H9 (cell line): Measurements from ENCODE around the gene CHCHD6. TPM values are rescaled to one million over a fixed set of nuclear protein-coding genes. Genes with fewer than 3 reads are reported as not detected.

Experiments used
- DNase-seq: peaks from one replicate; pipeline ENCODE4 v3.0.0-alpha.2; 2017
- H2AFZ ChIP-seq: one replicate; pipeline ENCODE4 v1.6.1; 2013; ENCODE audit warnings: mild to moderate bottlenecking, low read length, control low read depth, moderate library complexity
- H2AK5ac ChIP-seq: 2 replicates; pipeline ENCODE4 v1.6.1; 2013; ENCODE audit warnings: low read length, control low read depth, mixed read lengths; ENCODE audit not compliant: insufficient read length
- H2BK120ac ChIP-seq: one replicate; pipeline ENCODE4 v1.6.1; 2013; ENCODE audit warnings: low read depth, mild to moderate bottlenecking, low read length, control low read depth, inconsistent platforms; ENCODE audit not compliant: poor library complexity, severe bottlenecking
- H2BK12ac ChIP-seq: 2 replicates; pipeline ENCODE4 v1.6.1; 2013; ENCODE audit warnings: low read length, control low read depth, mixed read lengths, low read depth; ENCODE audit not compliant: insufficient read length
- H2BK15ac ChIP-seq: 2 replicates; pipeline ENCODE4 v1.6.1; 2013; ENCODE audit warnings: low read depth, low read length, control low read depth
- H2BK20ac ChIP-seq: one replicate; pipeline ENCODE4 v1.6.1; 2013; ENCODE audit warnings: low read depth, mild to moderate bottlenecking, low read length, control low read depth, inconsistent platforms; ENCODE audit not compliant: poor library complexity, severe bottlenecking
- H2BK5ac ChIP-seq: 2 replicates; pipeline ENCODE4 v1.6.1; 2013; ENCODE audit warnings: low read length, control low read depth, mixed read lengths; ENCODE audit not compliant: insufficient read length
- H3K14ac ChIP-seq: 2 replicates; pipeline ENCODE4 v1.6.1; 2013; ENCODE audit warnings: low read length, control low read depth; ENCODE audit not compliant: insufficient read depth
- H3K18ac ChIP-seq: 2 replicates; pipeline ENCODE4 v1.6.1; 2013; ENCODE audit warnings: low read depth, mild to moderate bottlenecking, mixed read lengths, low read length, control low read depth; ENCODE audit not compliant: insufficient read length
- H3K23ac ChIP-seq: 2 replicates; pipeline ENCODE4 v1.6.1; 2013; ENCODE audit warnings: low read length, control low read depth, mixed read lengths, low read depth; ENCODE audit not compliant: insufficient read length
- H3K23me2 ChIP-seq: 2 replicates; pipeline ENCODE4 v1.6.1; 2013; ENCODE audit warnings: low read depth, mild to moderate bottlenecking, mixed read lengths, low read length, control low read depth; ENCODE audit not compliant: insufficient read length, poor library complexity, severe bottlenecking
- H3K27ac ChIP-seq: 2 replicates; pipeline ENCODE4 v1.5.1; 2013; ENCODE audit warnings: low read length, control low read depth, mixed read lengths, low read depth; ENCODE audit not compliant: insufficient read length
- H3K27me3 ChIP-seq: 2 replicates; pipeline ENCODE4 v1.6.1; 2013; ENCODE audit warnings: low read length, control low read depth, inconsistent platforms; ENCODE audit not compliant: insufficient read depth
- H3K4ac ChIP-seq: 2 replicates; pipeline ENCODE4 v1.6.1; 2013; ENCODE audit warnings: low read depth, mild to moderate bottlenecking, control low read depth, inconsistent platforms, low read length, moderate library complexity
- H3K4me1 ChIP-seq: 2 replicates; pipeline ENCODE4 v1.6.1; 2013; ENCODE audit warnings: low read length, control low read depth, inconsistent platforms; ENCODE audit not compliant: insufficient read depth
- H3K4me2 ChIP-seq: 2 replicates; pipeline ENCODE4 v1.6.1; 2013; ENCODE audit warnings: low read length, control low read depth, mixed read lengths; ENCODE audit not compliant: insufficient read length, insufficient read depth
- H3K56ac ChIP-seq: 2 replicates; pipeline ENCODE4 v1.6.1; 2013; ENCODE audit warnings: low read depth, mild to moderate bottlenecking, mixed read lengths, low read length, control low read depth; ENCODE audit not compliant: insufficient read length
- H3K79me1 ChIP-seq: 2 replicates; pipeline ENCODE4 v1.6.1; 2013; ENCODE audit warnings: low read depth, mild to moderate bottlenecking, moderate library complexity, low read length, control low read depth, inconsistent platforms; ENCODE audit not compliant: insufficient read depth, poor library complexity, severe bottlenecking
- H3K79me2 ChIP-seq: 2 replicates; pipeline ENCODE4 v1.6.1; 2013; ENCODE audit warnings: low read length, control low read depth, inconsistent platforms; ENCODE audit not compliant: insufficient read depth
- H3K9ac ChIP-seq: 2 replicates; pipeline ENCODE4 v1.6.1; 2013; ENCODE audit warnings: low read length, control low read depth, mixed read lengths; ENCODE audit not compliant: insufficient read length; ENCODE audit errors: extremely low read depth
- H3K9me3 ChIP-seq: one replicate; pipeline ENCODE4 v1.6.1; 2013; ENCODE audit warnings: low read depth, low read length, inconsistent platforms; ENCODE audit not compliant: control insufficient read depth
- H3T11ph ChIP-seq: one replicate; pipeline ENCODE4 v1.6.1; 2013; ENCODE audit warnings: mild to moderate bottlenecking, low read length, control low read depth, inconsistent platforms
- H4K20me1 ChIP-seq: one replicate; pipeline ENCODE4 v1.6.1; 2013; ENCODE audit not compliant: control insufficient read depth, insufficient read length, insufficient read depth
- H4K5ac ChIP-seq: 2 replicates; pipeline ENCODE4 v1.6.1; 2013; ENCODE audit warnings: low read depth, mild to moderate bottlenecking, mixed read lengths, low read length, control low read depth; ENCODE audit not compliant: insufficient read length
- H4K8ac ChIP-seq: replicated peaks from 2 replicates; pipeline ENCODE4 v1.6.1; 2013; ENCODE audit warnings: low read length, control low read depth, mixed read lengths, low read depth; ENCODE audit not compliant: insufficient read length
- H4K91ac ChIP-seq: 2 replicates; pipeline ENCODE4 v1.6.1; 2013; ENCODE audit warnings: low read depth, mild to moderate bottlenecking, moderate library complexity, mixed read lengths, low read length, control low read depth; ENCODE audit not compliant: insufficient read length
- H3K27ac Mint-ChIP-seq, 3 experiments: 2 replicates in 2 of 3; 3 replicates in 1 of 3; pipeline ENCODE4 v1.8.0; 2020 to 2021; ENCODE audit warnings: mixed read lengths in 3 of 3, mild to moderate bottlenecking in 1 of 3, moderate library complexity in 1 of 3
- H3K27me3 Mint-ChIP-seq: 2 replicates; pipeline ENCODE4 v1.8.0; 2021; ENCODE audit warnings: low read depth, mild to moderate bottlenecking, moderate library complexity, mixed read lengths
- H3K36me3 Mint-ChIP-seq, 3 experiments: 2 replicates in 2 of 3; 3 replicates in 1 of 3; pipeline ENCODE4 v1.8.0; 2020 to 2021; ENCODE audit warnings: low read depth in 3 of 3, mixed read lengths in 3 of 3; ENCODE audit not compliant: insufficient read depth in 1 of 3
- H3K4me1 Mint-ChIP-seq, 2 experiments: 2 replicates each; pipeline ENCODE4 v1.8.0; 2020; ENCODE audit warnings: mixed read lengths in 2 of 2
- H3K4me3 Mint-ChIP-seq, 2 experiments: 2 replicates in 1 of 2; 3 replicates in 1 of 2; pipeline ENCODE4 v1.8.0; 2020 to 2021; ENCODE audit warnings: mild to moderate bottlenecking in 2 of 2, mixed read lengths in 2 of 2, moderate library complexity in 1 of 2
- H3K9me3 Mint-ChIP-seq, 2 experiments: 2 replicates in 1 of 2; 3 replicates in 1 of 2; pipeline ENCODE4 v1.8.0; 2020; ENCODE audit warnings: mild to moderate bottlenecking in 2 of 2, mixed read lengths in 2 of 2, moderate library complexity in 1 of 2
- CTCF ChIP-seq: fragments of 200-600 bp; sonication (generic); conservative IDR thresholded peaks from 3 replicates; pipeline ENCODE4 v1.8.0; 2021; ENCODE audit warnings: antibody characterized with exemption, mild to moderate bottlenecking
- WGBS: extraction: QIAGEN DNeasy Blood & Tissue Kit; methylation state at CpG from one replicate; pipeline ENCODE4 v1.1.7; 2013; ENCODE audit warnings: missing lambda C conversion rate, low lambda C conversion rate, mixed read lengths; ENCODE audit not compliant: insufficient read length; ENCODE audit errors: extremely low coverage; 5-methylcytosine and 5-hydroxymethylcytosine counted together
- total RNA-seq: library from RNA; stranded (reverse); gene quantifications from 2 replicates; pipeline ENCODE4 v1.2.1, GENCODE V29; 2021

Gene CHCHD6
- total RNA-seq, 1 experiment from 2014 or later = 34.2 TPM

- Histone ChIP-seq H3K79me1 (no peaks in the 10 kb centered on the region), H3K23ac (no peak overlapping the region), H2BK12ac (no peak overlapping the region), H4K5ac (no peak overlapping the region), H2AFZ (no peak overlapping the region), H3K56ac (no peak overlapping the region), H2AK5ac (no peak overlapping the region), H3K9me3 (no peaks in the 10 kb centered on the region), H3K9ac (no peak overlapping the region), H3K18ac (no peak overlapping the region), H4K20me1 (no peaks in the 10 kb centered on the region), H3K4ac (no peak overlapping the region), H3K23me2 (no peaks in the 10 kb centered on the region), H2BK5ac (no peak overlapping the region), H2BK20ac (no peak overlapping the region), H3K79me2 (no peaks in the 10 kb centered on the region), H3K27ac (no peak overlapping the region), H2BK15ac (no peak overlapping the region), H3K14ac (no peak overlapping the region), H2BK120ac (no peak overlapping the region), H4K91ac (no peak overlapping the region), H3K27me3 (no peaks in the 10 kb centered on the region), H3K4me2 (no peak overlapping the region), H3T11ph (no peak overlapping the region), H4K8ac (no peak overlapping the region), H3K4me1 (no peaks in the 10 kb centered on the region)
- TF ChIP-seq CTCF = no peak
- Mint-ChIP-seq H3K4me3 (no peak overlapping the region), H3K27ac (no peak overlapping the region), H3K9me3 (peaks cover 0 to 3% of the 10 kb centered on the region in 2 experiments; a peak in 1 of 5 replicates), H3K4me1 (peaks cover 4 to 9% of the 10 kb centered on the region in 2 experiments; a peak in 2 of 4 replicates), H3K36me3 (no peaks in the 10 kb centered on the region; a peak in 1 of 7 replicates), H3K27me3 (peaks cover 2% of the 10 kb centered on the region)
- no CpG with 5 or more reads among the region's 3 CpGs for WGBS
- no peak for DNase-seq
Measured at GRCh38 chr3:126693921-126694320, 10.1 kb upstream of the CHCHD6 start.
